ENCODE data around the gene PAXX. TPM values are rescaled to one million over a fixed set of nuclear protein-coding genes. Genes with fewer than 3 reads are reported as not detected.
"Not testable (repeated sequence)": the region's sequence is repeated elsewhere in the genome, so short reads cannot be mapped to it uniquely, and the experiment has no call there.

PAXX gene
- total RNA-seq, 1 experiment from 2014 or later = 68.0 TPM

GRCh38 chr9:137000177-137000930 is 8.1 kb downstream of the PAXX start:
- peak; percentile 36 for DNase-seq (ENCODE audit: low read depth)

GRCh38 chr9:137001857-137002645 is 9.8 kb downstream of the PAXX start:
- DNase-seq (ENCODE audit: low read depth) = no peak

- DNase-seq (ENCODE audit: low read depth) = no peak
Observed at GRCh38 chr9:137002646-137003041, 10.4 kb downstream of the PAXX start.

- DNase-seq (ENCODE audit: low read depth) = not testable (repeated sequence)
Observed at GRCh38 chr9:137004285-137004684, 12.1 kb downstream of the PAXX start.

- DNase-seq (ENCODE audit: low read depth) = no peak
Observed at GRCh38 chr9:137006116-137007003, 14.1 kb downstream of the PAXX start.

GRCh38 chr9:137007108-137007815 is 15.0 kb downstream of the PAXX start:
- no peak for DNase-seq (ENCODE audit: low read depth)

- DNase-seq (ENCODE audit: low read depth) = no peak
Observed at GRCh38 chr9:137007816-137008270, 15.6 kb downstream of the PAXX start.

GRCh38 chr9:137008312-137008711 is 16.1 kb downstream of the PAXX start:
- no peak for DNase-seq (ENCODE audit: low read depth)

- no peak for DNase-seq (ENCODE audit: low read depth)
Observed at GRCh38 chr9:137009217-137009616, 17.0 kb downstream of the PAXX start.

GRCh38 chr9:137009938-137010732 is 17.9 kb downstream of the PAXX start:
- no peak for DNase-seq (ENCODE audit: low read depth)

- DNase-seq (ENCODE audit: low read depth) = no peak
Observed at GRCh38 chr9:137011156-137011555, 18.9 kb downstream of the PAXX start.

- DNase-seq (ENCODE audit: low read depth) = no peak
Observed at GRCh38 chr9:137011907-137012675, 19.9 kb downstream of the PAXX start.

GRCh38 chr9:137012694-137013570 is 20.7 kb downstream of the PAXX start:
- no peak for DNase-seq (ENCODE audit: low read depth)

GRCh38 chr9:137013571-137013940 is 21.3 kb downstream of the PAXX start:
- no peak for DNase-seq (ENCODE audit: low read depth)

GRCh38 chr9:137014166-137014565 is 21.9 kb downstream of the PAXX start:
- no peak for DNase-seq (ENCODE audit: low read depth)

- no peak for DNase-seq (ENCODE audit: low read depth)
Observed at GRCh38 chr9:137014776-137015539, 22.7 kb downstream of the PAXX start.

- no peak for DNase-seq (ENCODE audit: low read depth)
Observed at GRCh38 chr9:137015540-137015930, 23.3 kb downstream of the PAXX start.

- no peak for DNase-seq (ENCODE audit: low read depth)
Observed at GRCh38 chr9:137015976-137016375, 23.8 kb downstream of the PAXX start.
